Uterus (tissue), 4 donors: Measurements from ENCODE around the gene FAHD2B. TPM values are rescaled to one million over a fixed set of nuclear protein-coding genes. Genes with fewer than 3 reads are reported as not detected.
"Not testable (repeated sequence)": the region's sequence is repeated elsewhere in the genome, so short reads cannot be mapped to it uniquely, and the experiment has no call there.

Experiments
- DNase-seq, 2 donors: peaks; one replicate each; pipeline ENCODE4 v3.0.0-alpha.2; 2019 to 2020
- H3K27ac ChIP-seq, 2 donors: fragments of 200-600 bp; sonication (generic); 1 replicate in 1 of 2; 2 replicates in 1 of 2; pipeline ENCODE4 v1.5.1; 2016 to 2018
- H3K27me3 ChIP-seq, 2 donors: fragments of 200-600 bp; sonication (generic); one replicate each; pipeline ENCODE4 v1.5.1; 2018 to 2019; ENCODE audit warnings: control low read depth in 1 of 2
- H3K36me3 ChIP-seq, 2 donors: fragments of 200-600 bp; sonication (generic); one replicate each; pipeline ENCODE4 v1.5.1; 2019; ENCODE audit warnings: control low read depth in 1 of 2
- H3K4me1 ChIP-seq, 2 donors: fragments of 200-600 bp; sonication (generic); one replicate each; pipeline ENCODE4 v1.5.1; 2018 to 2019; ENCODE audit warnings: control low read depth in 1 of 2
- H3K4me3 ChIP-seq, 2 donors: fragments of 200-600 bp; sonication (generic); 1 replicate in 1 of 2; 2 replicates in 1 of 2; pipeline ENCODE4 v1.5.1; 2018 to 2019; ENCODE audit warnings: mild to moderate bottlenecking in 1 of 2
- H3K9me3 ChIP-seq, 2 donors: fragments of 200-600 bp; sonication (generic); one replicate each; pipeline ENCODE4 v1.5.1; 2019; ENCODE audit warnings: control low read depth in 1 of 2
- CTCF ChIP-seq, 4 experiments: fragments of 200-600 bp in 2 of 4; fragments of 450-650 bp in 2 of 4; sonication (generic) in 2 of 4; IDR thresholded peaks; one replicate each; pipeline ENCODE4 v1.5.1; 2016 to 2019; ENCODE audit warnings: antibody characterized with exemption in 4 of 4, mild to moderate bottlenecking in 2 of 4, moderate library complexity in 1 of 4
- POLR2A ChIP-seq, 2 donors: fragments of 450-650 bp; IDR thresholded peaks; one replicate each; pipeline ENCODE4 v1.6.1; 2016; ENCODE audit warnings: antibody characterized with exemption in 2 of 2, mild to moderate bottlenecking in 1 of 2, moderate library complexity in 1 of 2
- intact Hi-C: fragments of 100-400 bp; cut with DNase I; formaldehyde crosslinking; loops from one replicate; pipeline ENCODE4 v1.15.1; 2023; ENCODE audit warnings: low total_unique reads
- total RNA-seq, 4 donors: library from RNA; depleted of rRNA in 3 of 4; stranded (reverse); fragments of >200 nt in 3 of 4; gene quantifications; one replicate each; pipeline versions ENCODE4 v1.1.0 to v1.2.4, GENCODE V29; 2014 to 2023
- donor health status: DM: yes; HTN: yes; CAD: no.

FAHD2B gene
- total RNA-seq, 4 donors from 2014 or later: 10.0 to 35.5 (median 22.2) TPM

- Histone ChIP-seq H3K36me3 (no peaks in the 10 kb centered on the region), H3K4me3 (no peak overlapping the region), H3K27me3 (no peaks in the 10 kb centered on the region), H3K9me3 (no peaks in the 10 kb centered on the region), H3K4me1 (no peaks in the 10 kb centered on the region), H3K27ac (no peak overlapping the region)
- no peak for TF ChIP-seq POLR2A (IDR thresholded peaks at IDR 0.05)
- TF ChIP-seq CTCF (IDR thresholded peaks at IDR 0.05): no peak
- intact Hi-C loops: no loop called here
- DNase-seq: no peak
Observed at GRCh38 chr2:97068074-97068473, 26.6 kb downstream of the FAHD2B start.

GRCh38 chr2:97067279-97068004 lies 27.2 kb downstream of the FAHD2B start:
- TF ChIP-seq CTCF (IDR thresholded peaks at IDR 0.05): no peak
- TF ChIP-seq POLR2A (IDR thresholded peaks at IDR 0.05): no peak
- H3K27ac ChIP-seq: no peak overlapping the region
- intact Hi-C loops: no loop called here
- H3K9me3 ChIP-seq: no peaks in the 10 kb centered on the region
- no peaks in the 10 kb centered on the region for H3K27me3 ChIP-seq
- no peak for DNase-seq
- H3K4me1 ChIP-seq: no peaks in the 10 kb centered on the region
- no peak overlapping the region for H3K4me3 ChIP-seq
- H3K36me3 ChIP-seq: no peaks in the 10 kb centered on the region

- H3K36me3 ChIP-seq, H3K4me1 ChIP-seq, H3K27me3 ChIP-seq, intact Hi-C loops, H3K9me3 ChIP-seq, DNase-seq, H3K4me3 ChIP-seq, H3K27ac ChIP-seq: not testable (repeated sequence)
Observed at GRCh38 chr2:97066030-97066429, 28.7 kb downstream of the FAHD2B start.

GRCh38 chr2:97062020-97062419 lies 32.7 kb downstream of the FAHD2B start:
- DNase-seq, H3K27me3 ChIP-seq, H3K4me1 ChIP-seq, H3K27ac ChIP-seq, H3K4me3 ChIP-seq, intact Hi-C loops, H3K36me3 ChIP-seq, H3K9me3 ChIP-seq: not testable (repeated sequence)

- H3K4me1 ChIP-seq, H3K36me3 ChIP-seq, H3K9me3 ChIP-seq, H3K27me3 ChIP-seq, DNase-seq, H3K4me3 ChIP-seq, H3K27ac ChIP-seq, intact Hi-C loops: not testable (repeated sequence)
Observed at GRCh38 chr2:97059782-97060181, 34.9 kb downstream of the FAHD2B start.

GRCh38 chr2:97056150-97056549 lies 38.5 kb downstream of the FAHD2B start:
- H3K27me3 ChIP-seq, intact Hi-C loops, DNase-seq, H3K4me1 ChIP-seq, H3K36me3 ChIP-seq, H3K4me3 ChIP-seq, H3K9me3 ChIP-seq, H3K27ac ChIP-seq: not testable (repeated sequence)

GRCh38 chr2:97050032-97050431 lies 44.6 kb downstream of the FAHD2B start:
- DNase-seq, H3K27me3 ChIP-seq, H3K36me3 ChIP-seq, H3K4me3 ChIP-seq, H3K9me3 ChIP-seq, H3K4me1 ChIP-seq, intact Hi-C loops, H3K27ac ChIP-seq: not testable (repeated sequence)

GRCh38 chr2:97048448-97048847 lies 46.2 kb downstream of the FAHD2B start:
- H3K4me1 ChIP-seq, intact Hi-C loops, DNase-seq, H3K36me3 ChIP-seq, H3K27ac ChIP-seq, H3K4me3 ChIP-seq, H3K9me3 ChIP-seq, H3K27me3 ChIP-seq: not testable (repeated sequence)

- H3K4me3 ChIP-seq, H3K27me3 ChIP-seq, intact Hi-C loops, H3K36me3 ChIP-seq, H3K9me3 ChIP-seq, H3K4me1 ChIP-seq, DNase-seq, H3K27ac ChIP-seq: not testable (repeated sequence)
Observed at GRCh38 chr2:97046676-97047075, 48.0 kb downstream of the FAHD2B start.

- intact Hi-C loops, H3K27me3 ChIP-seq, H3K4me1 ChIP-seq, H3K9me3 ChIP-seq, H3K36me3 ChIP-seq, H3K4me3 ChIP-seq, H3K27ac ChIP-seq, DNase-seq: not testable (repeated sequence)
Observed at GRCh38 chr2:97045895-97046499, 48.7 kb downstream of the FAHD2B start.
